PC-9 (cell line): ENCODE results near the gene FFAR2.

Source experiments
- CTCF ChIP-seq: fragments of 200-600 bp; sonication (generic); conservative IDR thresholded peaks from 2 replicates; pipeline ENCODE4 v1.6.1; 2017; ENCODE audit warnings: mixed run types, antibody characterized with exemption, mild to moderate bottlenecking, moderate library complexity
- EZH2 ChIP-seq: fragments of 200-600 bp; sonication (generic); IDR thresholded peaks from 2 replicates; pipeline ENCODE4 v1.8.0; 2017; ENCODE audit warnings: antibody characterized with exemption, low read depth

DNA sequence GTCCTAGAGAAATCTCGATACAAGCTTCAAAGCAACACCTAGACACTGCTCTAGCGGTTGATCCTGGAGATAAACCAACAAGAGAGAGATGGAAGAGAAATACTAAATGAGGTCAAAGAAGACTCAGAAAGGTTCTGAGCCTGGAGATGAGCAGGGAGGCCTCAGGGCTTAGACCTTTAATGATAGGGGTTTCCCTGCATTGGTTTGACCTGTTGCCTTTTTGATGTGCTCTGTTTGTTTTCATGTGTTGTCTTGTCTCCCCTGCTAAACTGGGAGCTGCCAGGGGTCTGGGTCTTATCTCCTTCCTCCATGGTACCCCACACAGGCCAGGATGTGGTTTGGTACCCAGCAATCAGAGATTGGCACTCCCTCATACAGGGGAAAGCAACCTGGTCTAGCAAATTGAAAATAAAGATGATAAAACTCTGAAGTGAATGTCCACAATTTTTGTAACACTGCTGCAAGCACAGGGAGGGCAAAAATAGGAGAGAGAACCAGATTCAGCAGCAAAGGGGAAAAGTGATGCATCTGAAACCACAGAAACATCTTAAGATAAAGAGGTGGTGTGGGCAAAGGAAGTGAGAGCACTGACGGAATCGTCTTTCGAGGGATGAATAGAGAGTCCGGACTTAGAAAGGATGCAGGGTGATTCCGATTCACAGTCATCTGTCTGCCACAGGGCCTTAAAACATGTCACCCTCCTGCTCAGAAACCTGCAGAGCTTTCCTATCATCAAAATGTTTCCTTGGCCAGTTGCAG lies 3.5 kb downstream of the FFAR2 start:
- no peak for TF ChIP-seq CTCF
- TF ChIP-seq EZH2 = no peak
